ENCODE results near the gene TMEM250. TPM values are rescaled to one million over a fixed set of nuclear protein-coding genes. Genes with fewer than 3 reads are reported as not detected.
A peak's percentile ranks its signal among the peaks of the same experiment; 100 is the strongest.

TMEM250 gene
- total and polyA plus RNA-seq, 9 of the 15 experiments (the other 6 are each of a cell fraction or from before 2014, with no cell fraction given): 0.32 to 44.6 (median 12.2) TPM

DNA sequence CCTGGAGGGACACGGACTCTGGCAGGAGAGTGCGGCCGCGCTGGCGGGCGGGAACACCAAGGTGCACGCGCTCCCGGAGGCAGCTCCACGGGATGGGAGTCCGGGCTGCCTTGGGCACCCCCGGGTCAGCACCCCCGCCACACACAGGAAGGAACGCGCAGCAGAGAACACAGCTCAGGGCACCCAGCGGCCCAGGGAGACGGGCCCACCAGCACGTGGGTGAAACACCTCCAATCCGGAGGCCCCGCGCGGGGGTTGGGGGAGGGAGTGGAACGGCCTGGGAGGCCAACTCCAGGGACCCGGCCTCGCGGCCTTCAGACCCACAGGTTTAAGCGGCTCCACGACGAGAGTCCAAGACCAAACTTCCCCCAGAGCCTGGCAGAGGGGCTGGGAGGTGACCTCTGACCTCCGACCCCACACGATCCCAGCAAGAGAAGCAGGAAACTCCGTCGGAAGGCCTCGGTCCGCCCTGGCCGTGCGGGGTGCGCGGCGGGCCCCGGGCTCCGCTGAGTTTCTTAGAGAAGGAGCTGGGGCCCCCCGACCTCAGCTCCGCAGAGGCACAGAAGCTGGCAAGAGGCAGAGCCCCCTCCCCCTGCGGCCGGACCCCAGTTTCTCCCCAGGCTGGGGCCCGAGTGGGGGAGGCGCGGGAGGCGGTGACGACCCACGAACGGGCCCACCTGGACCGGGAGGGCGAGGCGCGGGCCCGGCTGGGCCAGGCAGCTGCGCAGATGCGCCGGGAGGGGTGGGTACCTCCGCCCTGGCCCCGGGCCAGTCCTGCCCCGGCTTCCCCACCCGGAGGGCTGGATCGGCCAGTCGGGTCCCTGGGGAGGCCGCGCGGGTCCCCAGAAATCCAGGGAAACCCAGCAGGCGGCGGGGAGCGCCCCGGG, 24.4 kb downstream of the TMEM250 start (continued):
- TF ChIP-seq HDAC6 (IDR thresholded peaks at IDR 0.05; ENCODE audit: low read depth, low read length): no peak
- TF ChIP-seq NR2C1 (IDR thresholded peaks at IDR 0.05): peak; percentile 96
- TF ChIP-seq NR2C1 (tag; IDR thresholded peaks at IDR 0.05): peak; percentile 97
- TF ChIP-seq ZNF696 (CRISPR knock-in tag; conservative IDR thresholded peaks at IDR 0.05): no peak
- no peak for TF ChIP-seq PPARD (CRISPR knock-in tag; IDR thresholded peaks at IDR 0.05)
- peak; percentile 22; the same call in 1 of the 2 replicates for TF ChIP-seq CXXC5 (CRISPR knock-in tag; IDR thresholded peaks at IDR 0.05)
- TF ChIP-seq ZC3H11A (IDR thresholded peaks at IDR 0.05; ENCODE audit: low read depth, low read length): no peak
- no peak for TF ChIP-seq MEF2A (IDR thresholded peaks at IDR 0.05; ENCODE audit: control insufficient read depth, low read depth, low read length)
- no peak for TF ChIP-seq PML (IDR thresholded peaks at IDR 0.05; ENCODE audit: low read length)
- TF ChIP-seq PHF21A (IDR thresholded peaks at IDR 0.05; ENCODE audit: borderline replicate concordance, low read depth): no peak
- no peak for TF ChIP-seq RBM17 (IDR thresholded peaks at IDR 0.05; ENCODE audit: borderline replicate concordance, low read depth, low read length)
- no peak for TF ChIP-seq MIER1 (IDR thresholded peaks at IDR 0.05; ENCODE audit: low read depth)
- TF ChIP-seq, protein P1, sequence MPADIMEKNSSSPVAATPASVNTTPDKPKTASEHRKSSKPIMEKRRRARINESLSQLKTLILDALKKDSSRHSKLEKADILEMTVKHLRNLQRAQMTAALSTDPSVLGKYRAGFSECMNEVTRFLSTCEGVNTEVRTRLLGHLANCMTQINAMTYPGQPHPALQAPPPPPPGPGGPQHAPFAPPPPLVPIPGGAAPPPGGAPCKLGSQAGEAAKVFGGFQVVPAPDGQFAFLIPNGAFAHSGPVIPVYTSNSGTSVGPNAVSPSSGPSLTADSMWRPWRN (IDR thresholded peaks at IDR 0.05; ENCODE audit: low read depth): no peak
- TF ChIP-seq SRSF3 (IDR thresholded peaks at IDR 0.05; ENCODE audit: insufficient read depth, low read length): no peak
- TF ChIP-seq, protein P2, sequence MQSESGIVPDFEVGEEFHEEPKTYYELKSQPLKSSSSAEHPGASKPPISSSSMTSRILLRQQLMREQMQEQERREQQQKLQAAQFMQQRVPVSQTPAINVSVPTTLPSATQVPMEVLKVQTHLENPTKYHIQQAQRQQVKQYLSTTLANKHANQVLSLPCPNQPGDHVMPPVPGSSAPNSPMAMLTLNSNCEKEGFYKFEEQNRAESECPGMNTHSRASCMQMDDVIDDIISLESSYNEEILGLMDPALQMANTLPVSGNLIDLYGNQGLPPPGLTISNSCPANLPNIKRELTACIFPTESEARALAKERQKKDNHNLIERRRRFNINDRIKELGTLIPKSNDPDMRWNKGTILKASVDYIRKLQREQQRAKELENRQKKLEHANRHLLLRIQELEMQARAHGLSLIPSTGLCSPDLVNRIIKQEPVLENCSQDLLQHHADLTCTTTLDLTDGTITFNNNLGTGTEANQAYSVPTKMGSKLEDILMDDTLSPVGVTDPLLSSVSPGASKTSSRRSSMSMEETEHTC (IDR thresholded peaks at IDR 0.05): no peak
- TF ChIP-seq ZNF384 (IDR thresholded peaks at IDR 0.05; ENCODE audit: low read depth, low read length): no peak
- TF ChIP-seq CEBPG (CRISPR knock-in tag; IDR thresholded peaks at IDR 0.05): no peak
- TF ChIP-seq CEBPG (tag; conservative IDR thresholded peaks at IDR 0.05 in 1 of 2, IDR thresholded peaks at IDR 0.05 in 1 of 2): no peak
- TF ChIP-seq KLF6 (CRISPR knock-in tag; IDR thresholded peaks at IDR 0.05; ENCODE audit: borderline replicate concordance): no peak
- no peak for TF ChIP-seq MTA1 (IDR thresholded peaks at IDR 0.05; ENCODE audit: borderline replicate concordance)
- TF ChIP-seq PYGO2 (tag; IDR thresholded peaks at IDR 0.05): no peak
- no peak for TF ChIP-seq TEAD4 (IDR thresholded peaks at IDR 0.05; ENCODE audit: low read length)
- 0 out of 2 replicates have a peak, but pooled peaks have one; percentile 26 for TF ChIP-seq TEAD4 (CRISPR knock-in tag; IDR thresholded peaks at IDR 0.05; ENCODE audit: borderline replicate concordance)
- TF ChIP-seq ZNF23 (CRISPR knock-in tag; IDR thresholded peaks at IDR 0.05): no peak
- TF ChIP-seq KLF13 (tag; IDR thresholded peaks at IDR 0.05; ENCODE audit: borderline replicate concordance, low read depth): no peak
- TF ChIP-seq, protein P3, sequence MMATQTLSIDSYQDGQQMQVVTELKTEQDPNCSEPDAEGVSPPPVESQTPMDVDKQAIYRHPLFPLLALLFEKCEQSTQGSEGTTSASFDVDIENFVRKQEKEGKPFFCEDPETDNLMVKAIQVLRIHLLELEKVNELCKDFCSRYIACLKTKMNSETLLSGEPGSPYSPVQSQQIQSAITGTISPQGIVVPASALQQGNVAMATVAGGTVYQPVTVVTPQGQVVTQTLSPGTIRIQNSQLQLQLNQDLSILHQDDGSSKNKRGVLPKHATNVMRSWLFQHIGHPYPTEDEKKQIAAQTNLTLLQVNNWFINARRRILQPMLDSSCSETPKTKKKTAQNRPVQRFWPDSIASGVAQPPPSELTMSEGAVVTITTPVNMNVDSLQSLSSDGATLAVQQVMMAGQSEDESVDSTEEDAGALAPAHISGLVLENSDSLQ (IDR thresholded peaks at IDR 0.05): no peak
- no peak for TF ChIP-seq IRF2 (CRISPR knock-in tag; IDR thresholded peaks at IDR 0.05)
- TF ChIP-seq DMBX1 (CRISPR knock-in tag; IDR thresholded peaks at IDR 0.05; ENCODE audit: borderline replicate concordance): no peak
